K562 (cell line): Measurements from ENCODE around the gene LRRC8E. TPM values are rescaled to one million over a fixed set of nuclear protein-coding genes. Genes with fewer than 3 reads are reported as not detected.

ENCODE experiments used
- ATAC-seq: fragments of 200-7000 bp; cut with Tn5 transposase; 3 replicates; pipeline ENCODE4 v1.9.1; 2020; ENCODE audit warnings: moderate library complexity
- BruUV-seq: library from RNA; stranded (reverse); fragments of 400-500 nt; replicated peaks from 2 replicates; lab custom pipeline; 2021; lab: Mats Ljungman, UMichigan
- CTCF ChIA-PET: fragments of 300-600 bp; formaldehyde crosslinking; extraction: SDS; loops from one replicate; lab custom pipeline; 2021; ENCODE audit warnings: low intra/inter-chr PET ratio; lab: Yijun Ruan, JAX
- POLR2A ChIA-PET: fragments of 300-600, 350-650 bp; sonication (Branson Sonifier 250); formaldehyde crosslinking; extraction: SDS; loops from one replicate; lab custom pipeline; 2021; ENCODE audit warnings: antibody characterized with exemption, inconsistent platforms; lab: Yijun Ruan, JAX
- DNase-seq, 4 experiments: peaks; one replicate each; pipeline versions ENCODE4 v3.0.0 to v3.0.0-alpha.2; 2011 to 2018; ENCODE audit warnings: low spot score in 3 of 4, mixed read lengths in 3 of 4; ENCODE audit errors: extremely low read depth in 1 of 4
- FAIRE-seq: peaks from 2 replicates; lab custom pipeline; 2011; peaks lifted over from hg19 to GRCh38; lab: Jason Lieb, UNC
- H2AFZ ChIP-seq: 2 replicates; pipeline ENCODE4 v1.6.0; 2011; ENCODE audit warnings: low read depth, low read length, control low read depth, inconsistent platforms
- H3K27ac ChIP-seq: fragments of 200-600 bp; 3 replicates; pipeline ENCODE4 v1.8.0; 2011; ENCODE audit warnings: low read depth, mild to moderate bottlenecking, control low read depth, inconsistent platforms, low read length, moderate library complexity, mixed read lengths; ENCODE audit errors: extremely low read depth
- H3K27me3 ChIP-seq, 2 experiments: fragments of 300-600 bp in 1 of 2; 2 replicates in 1 of 2; 3 replicates in 1 of 2; pipeline versions ENCODE4 v1.6.0 to v1.8.0; 2011; ENCODE audit warnings: inconsistent platforms in 2 of 2, low read length in 2 of 2, mild to moderate bottlenecking in 1 of 2, mixed read lengths in 1 of 2, moderate library complexity in 1 of 2; ENCODE audit not compliant: control insufficient read depth in 2 of 2, insufficient read depth in 2 of 2
- H3K36me3 ChIP-seq: fragments of 300-600 bp; 3 replicates; pipeline ENCODE4 v1.8.0; 2011; ENCODE audit warnings: mild to moderate bottlenecking, low read length, inconsistent platforms; ENCODE audit not compliant: control insufficient read depth, insufficient read depth
- H3K4me1 ChIP-seq, 2 experiments: fragments of 200-600 bp in 1 of 2; replicated peaks in 1 of 2; 2 replicates in 1 of 2; 3 replicates in 1 of 2; pipeline versions ENCODE4 v1.5.1 to v1.8.0; 2011; ENCODE audit warnings: inconsistent platforms in 2 of 2, low read length in 2 of 2, mild to moderate bottlenecking in 1 of 2, mixed read lengths in 1 of 2, moderate library complexity in 1 of 2; ENCODE audit not compliant: control insufficient read depth in 2 of 2, insufficient read depth in 2 of 2
- H3K4me2 ChIP-seq: 2 replicates; pipeline ENCODE4 v1.6.1; 2011; ENCODE audit warnings: low read length, control low read depth, inconsistent platforms, mixed read lengths; ENCODE audit not compliant: insufficient read depth
- H3K4me3 ChIP-seq: fragments of 200-600 bp; sonication (generic), shearing (Covaris generic); 2 replicates; pipeline ENCODE4 v1.5.1; 2016; ENCODE audit warnings: control low read depth, inconsistent platforms
- H3K79me2 ChIP-seq: fragments of 200-600 bp; 3 replicates; pipeline ENCODE4 v1.8.0; 2011; ENCODE audit warnings: low read length, inconsistent platforms; ENCODE audit not compliant: control insufficient read depth, insufficient read depth
- H3K9ac ChIP-seq, 2 experiments: 2 replicates each; pipeline versions ENCODE4 v1.6.0 to v1.6.1; 2011; ENCODE audit warnings: low read depth in 2 of 2, low read length in 2 of 2, control low read depth in 1 of 2, inconsistent platforms in 1 of 2, mild to moderate bottlenecking in 1 of 2, mixed read lengths in 1 of 2; ENCODE audit not compliant: insufficient read depth in 1 of 2
- H3K9me1 ChIP-seq: one replicate; pipeline ENCODE4 v1.6.0; 2011; ENCODE audit warnings: inconsistent platforms, mild to moderate bottlenecking, low read length, moderate library complexity; ENCODE audit not compliant: control insufficient read depth, insufficient read depth
- H3K9me3 ChIP-seq: replicated peaks from 2 replicates; pipeline ENCODE4 v1.5.1; 2011; ENCODE audit warnings: low read depth, low read length, inconsistent platforms; ENCODE audit not compliant: control insufficient read depth, insufficient read depth
- H4K20me1 ChIP-seq: replicated peaks from 2 replicates; pipeline ENCODE4 v1.6.1; 2011; ENCODE audit warnings: low read length, inconsistent platforms, mixed read lengths; ENCODE audit not compliant: control insufficient read depth, insufficient read depth
- HMGN3 ChIP-seq: IDR thresholded peaks from 2 replicates; pipeline ENCODE4 v1.6.1; 2011; ENCODE audit warnings: borderline replicate concordance, low read depth, mild to moderate bottlenecking, mixed read lengths, low read length; ENCODE audit not compliant: insufficient read length; ENCODE audit errors: extremely low read depth
- LEF1 ChIP-seq: fragments of 450-650 bp; IDR thresholded peaks from 2 replicates; pipeline ENCODE4 v1.6.1; 2016; ENCODE audit warnings: mild to moderate bottlenecking
- PCBP1 ChIP-seq: fragments of 200-400 bp; formaldehyde crosslinking; IDR thresholded peaks from 2 replicates; pipeline ENCODE4 v1.6.1; 2018; ENCODE audit warnings: mild to moderate bottlenecking, low read depth, low read length; ENCODE audit not compliant: poor library complexity, severe bottlenecking
- POLR2A ChIP-seq: fragments of 450-650 bp; conservative IDR thresholded peaks from 2 replicates; pipeline ENCODE4 v1.6.1; 2016
- POLR2G ChIP-seq: fragments of 200-400 bp; formaldehyde crosslinking; IDR thresholded peaks from 2 replicates; pipeline ENCODE4 v1.6.1; 2017; ENCODE audit warnings: low read depth, mild to moderate bottlenecking, antibody characterized with exemption, low read length, moderate library complexity
- RBFOX2 ChIP-seq: fragments of 200-400 bp; formaldehyde crosslinking; IDR thresholded peaks from 2 replicates; pipeline ENCODE4 v1.6.1; 2017; ENCODE audit warnings: low read depth, mild to moderate bottlenecking, low read length, moderate library complexity
- SAFB2 ChIP-seq: fragments of 200-400 bp; formaldehyde crosslinking; IDR thresholded peaks from 2 replicates; pipeline ENCODE4 v1.6.1; 2018; ENCODE audit warnings: borderline replicate concordance, low read length, low read depth, moderate library complexity; ENCODE audit not compliant: severe bottlenecking
- SRF ChIP-seq, 2 experiments: fragments of 250-450, 450-650 bp in 1 of 2; sonication (Bioruptor Pico) in 1 of 2; sonication (generic) in 1 of 2; formaldehyde crosslinking; IDR thresholded peaks; 2 replicates each; pipeline versions ENCODE4 v1.5.0 to v1.5.1; 2020 to 2022; ENCODE audit warnings: mild to moderate bottlenecking in 1 of 2, missing genetic modification reagents in 1 of 2
- ZBTB33 ChIP-seq: sonication (generic); formaldehyde crosslinking; IDR thresholded peaks from 2 replicates; pipeline ENCODE4 v1.8.1; 2023; ENCODE audit warnings: mild to moderate bottlenecking, missing genetic modification reagents
- WGBS: fragments of 100-300 bp; shearing (Covaris generic); methylation state at CpG from one replicate; pipeline ENCODE4 v1.1.6; 2016; ENCODE audit warnings: low coverage, mixed read lengths; ENCODE audit not compliant: insufficient coverage; ENCODE audit errors: missing lambda C conversion rate; 5-methylcytosine and 5-hydroxymethylcytosine counted together
- in situ Hi-C: fragments of 300-500 bp; cut with MboI; formaldehyde crosslinking; loops from 4 replicates; pipeline ENCODE4 v1.15.0; 2018; ENCODE audit warnings: inconsistent platforms, mixed read lengths
- intact Hi-C: fragments of 100-400 bp; cut with micrococcal nuclease; formaldehyde crosslinking; loops from 2 replicates; pipeline ENCODE4 v1.14.2; 2022
- polyA plus RNA-seq, 8 experiments: library from polyadenylated mRNA; depleted of rRNA in 4 of 8; stranded (reverse) in 5 of 8; unstranded in 3 of 8; fragments of >200 nt; fragmentation: Nextera tagmentation in 2 of 8; fragmentation: Illumina TruSeq in 1 of 8; extraction: Ambion mirVana in 2 of 8; extraction: Trizol in 1 of 8; gene quantifications; 2 replicates each; pipeline versions ENCODE4 v1.2.1 to v1.2.3, GENCODE V29; 2011 to 2014; ENCODE audit warnings: inconsistent platforms in 1 of 8, missing spikeins in 1 of 8
- total RNA-seq, 7 experiments: library from RNA; depleted of rRNA in 6 of 7; stranded (reverse); fragments of >200 nt in 6 of 7; fragmentation: Illumina TruSeq in 2 of 7; extraction: Trizol in 2 of 7; gene quantifications; 2 replicates each; pipeline versions ENCODE4 v1.2.1 to v1.2.3, GENCODE V29; 2011 to 2021; ENCODE audit warnings: low replicate concordance in 1 of 7
- TF ChIP-seq, protein P1 (sequence below), 3 experiments: fragments of 200-800 bp in 1 of 3; sonication (Bioruptor generic) in 1 of 3; sonication (generic) in 1 of 3; formaldehyde crosslinking in 1 of 3; IDR thresholded peaks; 2 replicates each; pipeline versions ENCODE4 v1.6.1 to v1.8.0; 2016 to 2022; ENCODE audit warnings: mild to moderate bottlenecking in 2 of 3, missing compliant biosample characterization in 2 of 3, missing genetic modification characterization in 2 of 3, missing genetic modification reagents in 1 of 3
- TF ChIP-seq, protein P2 (sequence below), 2 experiments: fragments of 450-650 bp in 1 of 2; sonication (generic) in 1 of 2; formaldehyde crosslinking in 1 of 2; IDR thresholded peaks in 1 of 2; conservative IDR thresholded peaks in 1 of 2; 2 replicates each; pipeline versions ENCODE4 v1.6.1 to v1.8.1; 2016 to 2023; ENCODE audit warnings: mild to moderate bottlenecking in 2 of 2, moderate library complexity in 2 of 2, inconsistent platforms in 1 of 2, missing genetic modification reagents in 1 of 2

The LRRC8E gene
- total and polyA plus RNA-seq, 9 of the 15 experiments (the other 6 are each of a cell fraction or from before 2014, with no cell fraction given), result 0.08 to 5.7 (median 3.5) TPM; not detected in 1

DNA sequence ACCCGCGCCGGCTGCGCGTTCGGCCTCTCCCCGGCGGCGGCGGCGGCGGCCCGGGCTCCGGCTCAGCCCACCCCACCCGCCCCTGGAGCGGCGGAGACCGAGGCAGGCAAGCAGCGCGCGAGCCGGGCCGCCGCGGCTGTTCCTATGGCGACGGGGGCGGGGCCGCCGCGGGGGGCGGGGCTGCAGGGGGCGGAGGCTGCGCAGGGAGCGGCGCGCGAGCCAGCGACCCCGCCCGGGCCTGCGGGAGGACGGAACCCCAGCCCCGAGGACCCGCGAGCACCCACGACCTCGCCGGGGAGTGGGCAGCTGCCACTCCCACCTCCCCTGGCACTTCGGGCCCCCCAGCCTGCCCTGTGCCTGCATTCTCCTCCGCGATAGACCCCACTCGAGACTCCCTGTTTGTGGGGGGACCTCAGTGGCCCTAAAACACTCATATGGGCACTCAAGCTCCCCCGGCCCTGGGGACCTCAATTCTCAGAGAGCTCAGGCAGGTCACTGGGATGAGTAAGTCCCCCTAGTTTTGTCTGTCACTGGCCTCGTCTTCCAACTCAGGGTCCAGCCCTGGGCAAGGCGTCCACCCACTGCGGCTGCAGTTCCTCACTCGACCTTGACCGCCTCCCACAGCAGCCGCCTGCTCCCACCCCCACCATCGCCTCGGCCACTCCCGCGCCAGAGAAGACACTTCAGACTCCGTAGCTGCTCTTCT is 37.9 kb downstream of the LRRC8E start, which contains the start of gene CTXN1 (continued):
- TF ChIP-seq HMGN3, result peak; percentile 65
- TF ChIP-seq, all 486 proteins: peak for 69

GRCh38 chr19:7926727-7927604 is 38.7 kb downstream of the LRRC8E start:
- no peaks in the 10 kb centered on the region for H3K27me3 ChIP-seq
- H3K4me3 ChIP-seq, result no peak overlapping the region
- ChIA-PET CTCF (no interaction called here), POLR2A (interaction anchor here (0.6 to 2.7 kb wide), 6 partner anchors 9 to 835 kb away, joined by 3 to 17 read pairs (median 4); partner anchors contain the start of genes NDUFA7, RPS28 and TIMM44)
- H3K4me1 ChIP-seq, result peaks cover 11 to 85% of the 10 kb centered on the region in 2 experiments
- peaks cover 53% of the 10 kb centered on the region; the same call in 2 of the 3 replicates for H3K36me3 ChIP-seq
- no peak overlapping the region for H2AFZ ChIP-seq
- in situ Hi-C loops (no loop called here), intact Hi-C loops (no loop called here)
- no peak for DNase-seq
- TSS peak; percentile 28 for BruUV-seq
- H3K9me3 ChIP-seq, result no peaks in the 10 kb centered on the region
- WGBS, result 45% methylated on average over 18 of the region's 32 CpGs
- no peak for ATAC-seq
- no peaks in the 10 kb centered on the region; the same call in 2 of the 3 replicates for H3K79me2 ChIP-seq
- H3K9ac ChIP-seq, result peak overlapping the region in 1 of 2 experiments; percentile 88; a peak in 2 of 4 replicates
- no peak for FAIRE-seq
- H3K9me1 ChIP-seq, result no peaks in the 10 kb centered on the region
- H4K20me1 ChIP-seq, result peaks cover 25% of the 10 kb centered on the region
- no peak overlapping the region; the same call in 2 of the 3 replicates for H3K27ac ChIP-seq
- H3K4me2 ChIP-seq, result peak overlapping the region; percentile 78; the same call in 1 of the 2 replicates
- TF ChIP-seq, protein P1, sequence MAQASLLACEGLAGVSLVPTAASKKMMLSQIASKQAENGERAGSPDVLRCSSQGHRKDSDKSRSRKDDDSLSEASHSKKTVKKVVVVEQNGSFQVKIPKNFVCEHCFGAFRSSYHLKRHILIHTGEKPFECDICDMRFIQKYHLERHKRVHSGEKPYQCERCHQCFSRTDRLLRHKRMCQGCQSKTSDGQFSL (CRISPR knock-in tag; IDR thresholded peaks at IDR 0.05), result 0 out of 2 replicates have a peak, but pooled peaks have one; percentile 51
- TF ChIP-seq, protein P1 (tag; IDR thresholded peaks at IDR 0.05), result no peak
- TF ChIP-seq SRF (CRISPR knock-in tag; IDR thresholded peaks at IDR 0.05), result 0 out of 4 replicates have a peak, but pooled peaks of 1 of the 2 experiments have one; percentile 20
- peak; percentile 69 for TF ChIP-seq PCBP1
- peak; percentile 99 for TF ChIP-seq ZBTB33 (CRISPR knock-in tag)
- TF ChIP-seq, protein P2, sequence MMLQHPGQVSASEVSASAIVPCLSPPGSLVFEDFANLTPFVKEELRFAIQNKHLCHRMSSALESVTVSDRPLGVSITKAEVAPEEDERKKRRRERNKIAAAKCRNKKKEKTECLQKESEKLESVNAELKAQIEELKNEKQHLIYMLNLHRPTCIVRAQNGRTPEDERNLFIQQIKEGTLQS (IDR thresholded peaks at IDR 0.05), result 0 out of 2 replicates have a peak, but pooled peaks have one; percentile 11
- TF ChIP-seq, protein P2 (CRISPR knock-in tag; conservative IDR thresholded peaks at IDR 0.05), result no peak
- 0 out of 2 replicates have a peak, but pooled peaks have one; percentile 8 for TF ChIP-seq LEF1
- TF ChIP-seq SAFB2, result no peak
- peak; percentile 62 for TF ChIP-seq POLR2G
- TF ChIP-seq RBFOX2, result peak; percentile 64
- TF ChIP-seq POLR2A, result peak; percentile 46; the same call in 1 of the 2 replicates
